ENCODE results near the gene SHMT2.

The SHMT2 gene

DNA sequence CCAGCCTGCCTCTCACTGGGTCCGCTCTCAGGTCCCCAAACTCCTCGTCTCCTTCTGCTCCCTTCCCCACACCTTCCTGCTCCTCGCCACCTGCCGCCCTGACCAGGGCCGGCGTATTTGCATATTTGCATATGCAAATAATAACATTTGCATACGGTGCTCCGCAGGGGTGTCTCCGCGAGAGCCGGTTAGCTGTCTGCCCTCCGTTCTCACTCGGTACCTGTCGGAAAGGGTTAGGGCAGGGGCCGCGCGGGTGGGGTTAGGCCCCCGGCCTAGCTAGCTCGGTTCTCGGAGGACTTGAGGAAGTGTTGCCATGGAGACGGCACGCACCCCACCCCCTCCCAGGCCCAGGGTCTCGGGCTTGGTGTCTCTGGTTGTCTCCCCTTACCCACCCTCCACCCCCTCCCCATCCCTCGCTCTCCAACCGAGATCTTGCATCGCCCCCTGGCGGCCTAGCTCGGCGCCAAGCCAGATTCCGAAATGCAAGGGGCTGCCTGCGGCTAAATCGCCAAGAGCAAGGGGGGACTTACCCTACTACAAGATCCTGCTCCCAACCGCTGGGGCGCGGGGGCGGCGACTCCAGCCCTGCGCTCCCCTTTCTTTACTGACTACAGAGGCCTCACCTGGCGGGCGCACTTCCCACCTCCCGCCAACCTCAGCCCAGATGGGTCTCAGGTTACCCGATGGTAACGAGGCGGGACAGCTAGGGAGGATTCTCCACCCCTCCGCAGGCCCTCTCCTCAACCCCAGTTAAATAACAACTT is 13.4 kb downstream of the SHMT2 start:
- peaks cover 58% of the 10 kb centered on the region for H3K27me3 Mint-ChIP-seq
- H3K9me3 Mint-ChIP-seq = no peaks in the 10 kb centered on the region
- peak overlapping the region; percentile 64 for H3K4me3 Mint-ChIP-seq
- peak; percentile 83 for DNase-seq
- peak overlapping the region; percentile 47 for H3K27ac Mint-ChIP-seq
- H3K4me1 Mint-ChIP-seq (ENCODE audit: low read depth) = peaks cover 56% of the 10 kb centered on the region
- peaks cover 7% of the 10 kb centered on the region for H3K36me3 Mint-ChIP-seq (ENCODE audit: low read depth)

DNA sequence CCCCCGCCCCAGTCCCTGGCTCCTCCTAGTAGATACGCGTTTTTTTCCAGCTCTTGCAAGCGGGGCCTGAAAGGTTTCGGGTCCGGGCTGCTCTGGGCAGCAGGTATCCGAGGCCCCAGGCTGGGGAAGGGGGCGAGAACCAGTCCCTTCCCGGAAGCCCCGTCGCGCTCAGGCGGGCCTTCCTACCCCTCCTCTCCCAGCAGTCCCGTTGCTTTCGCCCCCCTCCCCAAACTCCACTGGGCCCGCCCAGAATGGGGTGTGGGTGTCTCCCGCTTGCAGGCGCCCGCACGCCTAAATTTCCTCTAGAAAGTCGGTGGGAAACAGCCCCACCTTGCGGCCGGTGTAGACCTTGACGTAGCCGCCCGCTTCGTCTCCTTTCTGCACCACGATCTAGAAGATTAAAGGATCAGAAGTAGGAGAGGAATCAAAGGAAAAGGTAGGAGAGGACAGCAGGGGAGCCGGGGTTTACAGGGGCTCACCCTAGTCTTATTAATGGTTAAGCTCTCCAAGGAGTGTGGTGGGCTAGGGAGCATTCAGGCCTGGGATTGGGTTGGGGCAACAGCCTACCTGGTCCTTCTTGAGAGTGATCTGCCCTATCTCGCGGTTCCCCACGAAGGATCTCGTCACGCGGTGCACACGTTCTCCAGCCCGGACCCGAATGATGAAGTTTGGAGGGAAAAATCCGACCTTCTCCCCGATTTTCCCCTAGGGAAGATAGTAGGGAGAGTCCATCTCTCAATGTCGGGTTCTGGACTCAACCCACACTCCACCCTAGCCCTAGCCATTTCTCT is 14.2 kb downstream of the SHMT2 start:
- Mint-ChIP-seq H3K4me1 (ENCODE audit: low read depth) (peaks cover 49% of the 10 kb centered on the region), H3K27me3 (peaks cover 51% of the 10 kb centered on the region), H3K27ac (no peak overlapping the region), H3K36me3 (ENCODE audit: low read depth) (peaks cover 7% of the 10 kb centered on the region), H3K9me3 (no peaks in the 10 kb centered on the region), H3K4me3 (peak overlapping the region; percentile 64)
- DNase-seq = peak; percentile 88

DNA sequence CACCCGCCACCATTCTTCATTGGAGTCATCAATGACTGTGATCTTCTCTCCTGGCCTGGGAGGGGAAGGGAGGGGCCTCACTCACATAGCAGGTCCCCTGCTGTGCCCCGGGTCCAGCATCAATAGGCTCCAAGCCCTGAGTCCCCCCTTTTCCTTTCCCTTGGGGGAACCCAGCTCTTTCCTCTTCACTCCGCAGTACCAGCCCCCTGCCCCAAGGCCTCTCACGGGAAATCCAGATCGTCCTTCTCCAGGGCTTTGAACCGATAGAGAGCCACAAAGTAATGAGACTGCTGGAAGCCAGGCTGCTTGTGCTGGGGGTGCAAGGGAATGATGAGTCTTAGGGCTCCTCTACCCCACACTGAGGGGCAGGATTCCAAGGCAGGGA is 14.8 kb downstream of the SHMT2 start:
- Mint-ChIP-seq H3K36me3 (ENCODE audit: low read depth) (peaks cover 7% of the 10 kb centered on the region), H3K4me3 (no peak overlapping the region), H3K9me3 (no peaks in the 10 kb centered on the region), H3K27me3 (peaks cover 48% of the 10 kb centered on the region), H3K27ac (no peak overlapping the region), H3K4me1 (ENCODE audit: low read depth) (peaks cover 50% of the 10 kb centered on the region)
- peak; percentile 29 for DNase-seq

DNA sequence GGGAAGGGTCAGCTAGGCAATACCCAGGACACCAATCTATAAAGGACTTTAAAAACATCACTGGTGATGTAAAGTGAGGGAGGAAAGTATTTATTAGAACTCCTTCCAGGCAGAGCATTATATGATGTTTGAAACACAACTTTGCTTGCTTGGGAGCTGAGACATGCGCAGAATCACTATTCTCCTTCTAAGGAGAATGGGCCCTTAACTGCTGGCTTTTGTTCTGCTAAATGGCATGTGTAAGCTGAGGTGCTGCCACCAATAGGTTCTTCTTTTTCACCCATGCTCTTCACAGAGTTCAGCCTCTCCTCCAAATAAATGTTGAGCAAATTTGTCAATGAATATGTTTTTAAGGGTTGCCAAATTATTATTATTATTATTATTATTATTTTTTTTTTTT is 17.5 kb downstream of the SHMT2 start:
- peaks cover 2% of the 10 kb centered on the region for H3K36me3 Mint-ChIP-seq (ENCODE audit: low read depth)
- no peaks in the 10 kb centered on the region for H3K9me3 Mint-ChIP-seq
- no peak for DNase-seq
- no peak overlapping the region for H3K27ac Mint-ChIP-seq
- peaks cover 25% of the 10 kb centered on the region for H3K4me1 Mint-ChIP-seq (ENCODE audit: low read depth)
- H3K27me3 Mint-ChIP-seq = peaks cover 27% of the 10 kb centered on the region
- no peak overlapping the region for H3K4me3 Mint-ChIP-seq

DNA sequence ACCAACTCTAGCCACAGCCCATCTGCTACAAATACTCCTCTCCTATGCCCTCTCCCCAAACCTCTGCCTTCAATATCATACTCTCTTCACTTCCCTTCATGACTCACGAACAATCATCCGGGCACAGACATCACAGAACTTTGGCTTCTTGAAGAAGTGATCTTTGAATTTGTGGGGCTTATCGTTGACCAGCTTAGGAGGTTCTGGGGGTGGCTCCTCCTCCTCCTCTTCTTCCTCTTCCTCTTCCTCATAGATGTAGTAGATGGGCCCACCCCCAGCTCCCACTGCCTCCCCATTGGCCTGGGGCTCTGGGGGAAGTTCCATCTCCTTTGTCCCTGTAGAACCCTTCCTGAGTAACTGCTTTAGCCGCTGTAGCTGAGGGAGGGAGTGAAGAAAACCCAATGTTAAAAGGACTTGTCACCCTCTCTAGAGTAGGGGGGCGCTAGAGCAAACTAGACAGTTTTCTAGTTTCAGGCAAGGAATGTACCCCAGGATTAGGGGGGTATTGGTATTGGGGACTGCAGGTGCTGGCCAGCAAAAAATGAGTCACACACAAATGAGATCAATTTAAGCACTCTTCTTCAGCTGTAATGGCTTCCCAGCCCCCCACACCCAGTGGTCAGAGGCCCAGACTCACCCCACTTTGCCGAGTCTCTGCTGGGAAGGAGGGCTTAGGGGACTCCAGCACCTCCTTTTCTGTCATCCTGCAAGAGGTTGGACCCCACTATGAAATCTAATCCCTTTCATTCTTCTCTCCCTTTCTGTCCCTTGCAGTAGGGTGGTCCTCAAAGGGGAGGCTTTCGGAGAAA is 19.6 kb downstream of the SHMT2 start:
- DNase-seq = no peak
- Mint-ChIP-seq H3K27ac (no peak overlapping the region), H3K4me1 (ENCODE audit: low read depth) (peaks cover 7% of the 10 kb centered on the region), H3K36me3 (ENCODE audit: low read depth) (peaks cover 5% of the 10 kb centered on the region), H3K9me3 (no peaks in the 10 kb centered on the region), H3K4me3 (no peak overlapping the region), H3K27me3 (peaks cover 8% of the 10 kb centered on the region)

DNA sequence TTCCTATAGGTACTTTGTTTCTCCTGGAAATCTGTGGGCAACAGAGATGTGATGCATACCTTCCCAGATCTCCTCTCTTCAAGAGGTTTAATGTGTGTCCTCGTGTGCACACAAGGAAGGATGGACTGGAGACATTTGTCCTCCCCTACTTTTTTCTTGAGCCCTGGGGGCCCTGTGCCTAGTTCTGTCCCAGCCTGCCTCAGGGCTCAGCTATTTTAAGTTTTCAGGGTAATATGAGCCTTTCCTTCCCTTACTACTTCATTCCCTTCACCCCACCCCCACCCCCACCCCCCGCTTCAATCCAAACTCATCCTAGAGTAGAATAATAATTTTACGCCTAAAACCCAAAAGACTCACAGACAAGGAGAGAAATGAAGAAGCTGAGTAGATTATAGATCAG is 21.0 kb downstream of the SHMT2 start:
- Mint-ChIP-seq H3K4me1 (ENCODE audit: low read depth) (peaks cover 6% of the 10 kb centered on the region), H3K4me3 (no peak overlapping the region), H3K27me3 (no peaks in the 10 kb centered on the region), H3K36me3 (ENCODE audit: low read depth) (peaks cover 16% of the 10 kb centered on the region), H3K27ac (no peak overlapping the region), H3K9me3 (no peaks in the 10 kb centered on the region)
- DNase-seq = no peak

DNA sequence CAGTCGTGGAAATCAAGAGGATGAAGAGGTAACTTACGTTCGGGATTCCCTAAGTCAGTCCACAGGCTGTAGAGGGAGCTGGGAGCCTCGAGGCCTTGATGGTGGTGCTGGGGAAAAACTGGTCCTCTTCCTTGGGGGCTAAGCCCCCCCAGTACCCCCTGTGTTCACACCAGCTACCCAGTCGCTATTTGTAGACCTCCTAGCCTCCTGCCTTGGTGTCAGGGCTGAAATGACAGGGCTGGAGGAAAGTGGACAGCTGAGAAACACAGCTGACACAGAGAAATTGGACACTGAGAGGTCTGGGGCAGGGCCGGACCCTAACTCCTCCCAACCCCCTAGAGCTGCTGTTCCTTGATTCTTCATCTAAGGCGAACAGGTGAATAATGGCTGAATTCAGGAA is 21.4 kb downstream of the SHMT2 start, which contains the start of gene STAC3:
TSS of gene STAC3 (minus strand) at position 232 of the 400 bp plus-strand sequence. CDS start 1,551 bp downstream, outside the sequence.
- peaks cover 19% of the 10 kb centered on the region for H3K36me3 Mint-ChIP-seq (ENCODE audit: low read depth)
- H3K27me3 Mint-ChIP-seq = no peaks in the 10 kb centered on the region
- peak within 1 kb of the TSS; percentile 12 for H3K27ac Mint-ChIP-seq
- H3K4me3 Mint-ChIP-seq = no peak within 1 kb of the TSS
- DNase-seq = no peak
- peaks cover 6% of the 10 kb centered on the region for H3K4me1 Mint-ChIP-seq (ENCODE audit: low read depth)
- H3K9me3 Mint-ChIP-seq = no peaks in the 10 kb centered on the region

DNA sequence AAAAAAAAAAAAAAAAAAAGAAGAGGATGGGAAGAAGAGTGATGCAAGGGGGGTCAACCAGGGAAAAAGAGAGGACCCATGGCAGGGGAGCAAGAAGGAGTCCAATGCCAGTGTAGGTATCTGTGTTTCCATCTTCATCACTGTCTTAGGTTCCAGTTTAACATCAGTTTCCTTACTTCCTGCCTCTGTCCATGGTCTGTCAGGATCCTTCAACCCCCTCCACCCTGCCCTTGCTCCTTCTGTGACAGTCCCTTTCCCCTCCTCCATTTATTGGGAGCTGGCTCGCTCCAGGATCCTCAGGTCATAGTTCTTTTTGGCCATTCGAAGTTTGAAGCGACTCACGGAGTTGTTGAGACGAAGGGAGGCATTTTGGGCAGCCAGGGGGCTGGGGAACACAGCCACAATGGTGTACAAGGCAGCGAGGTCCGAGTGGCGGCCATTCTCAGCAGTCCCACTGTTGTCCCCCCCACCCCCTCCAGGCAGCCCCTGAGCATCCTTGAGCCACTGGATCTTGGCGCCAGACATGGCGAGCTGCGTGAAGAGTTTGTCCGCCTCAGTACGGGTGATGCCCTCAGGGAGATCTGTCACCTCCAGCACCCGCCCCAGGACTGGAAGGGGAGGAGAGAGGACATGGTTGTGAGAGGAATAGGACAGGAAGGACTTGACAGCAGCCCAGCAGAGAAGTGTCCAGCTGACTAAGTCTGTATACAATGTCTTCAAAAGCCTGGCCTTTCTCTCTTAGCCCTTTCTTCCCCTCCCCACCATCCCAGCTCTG is 25.2 kb downstream of the SHMT2 start:
- Mint-ChIP-seq H3K27ac (no peak overlapping the region), H3K36me3 (ENCODE audit: low read depth) (peaks cover 53% of the 10 kb centered on the region), H3K9me3 (no peaks in the 10 kb centered on the region), H3K27me3 (no peaks in the 10 kb centered on the region), H3K4me1 (ENCODE audit: low read depth) (no peaks in the 10 kb centered on the region), H3K4me3 (no peak overlapping the region)
- no peak for DNase-seq

DNA sequence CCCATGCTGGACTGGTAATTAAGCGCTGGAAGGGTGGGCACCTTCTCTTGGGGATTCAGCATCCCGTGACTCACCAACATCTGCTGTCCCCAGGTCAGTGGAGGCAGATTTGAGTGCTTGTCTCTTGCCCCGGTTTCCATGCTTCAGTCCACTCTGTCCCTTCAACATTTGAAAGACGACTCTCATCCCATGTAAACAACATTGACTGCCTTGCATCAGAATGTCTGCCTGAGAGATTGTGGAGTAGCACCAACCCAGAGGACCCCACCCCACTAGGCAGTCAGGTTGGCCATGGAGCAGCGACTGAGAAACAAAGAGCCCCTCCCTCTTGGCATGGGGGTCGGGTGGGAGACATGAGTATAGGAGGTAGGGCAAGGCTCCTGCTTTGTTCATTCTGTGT is 26.4 kb downstream of the SHMT2 start:
- Mint-ChIP-seq H3K4me3 (no peak overlapping the region), H3K4me1 (ENCODE audit: low read depth) (no peaks in the 10 kb centered on the region), H3K27ac (no peak overlapping the region), H3K36me3 (ENCODE audit: low read depth) (peaks cover 63% of the 10 kb centered on the region), H3K27me3 (no peaks in the 10 kb centered on the region), H3K9me3 (no peaks in the 10 kb centered on the region)
- DNase-seq = no peak

DNA sequence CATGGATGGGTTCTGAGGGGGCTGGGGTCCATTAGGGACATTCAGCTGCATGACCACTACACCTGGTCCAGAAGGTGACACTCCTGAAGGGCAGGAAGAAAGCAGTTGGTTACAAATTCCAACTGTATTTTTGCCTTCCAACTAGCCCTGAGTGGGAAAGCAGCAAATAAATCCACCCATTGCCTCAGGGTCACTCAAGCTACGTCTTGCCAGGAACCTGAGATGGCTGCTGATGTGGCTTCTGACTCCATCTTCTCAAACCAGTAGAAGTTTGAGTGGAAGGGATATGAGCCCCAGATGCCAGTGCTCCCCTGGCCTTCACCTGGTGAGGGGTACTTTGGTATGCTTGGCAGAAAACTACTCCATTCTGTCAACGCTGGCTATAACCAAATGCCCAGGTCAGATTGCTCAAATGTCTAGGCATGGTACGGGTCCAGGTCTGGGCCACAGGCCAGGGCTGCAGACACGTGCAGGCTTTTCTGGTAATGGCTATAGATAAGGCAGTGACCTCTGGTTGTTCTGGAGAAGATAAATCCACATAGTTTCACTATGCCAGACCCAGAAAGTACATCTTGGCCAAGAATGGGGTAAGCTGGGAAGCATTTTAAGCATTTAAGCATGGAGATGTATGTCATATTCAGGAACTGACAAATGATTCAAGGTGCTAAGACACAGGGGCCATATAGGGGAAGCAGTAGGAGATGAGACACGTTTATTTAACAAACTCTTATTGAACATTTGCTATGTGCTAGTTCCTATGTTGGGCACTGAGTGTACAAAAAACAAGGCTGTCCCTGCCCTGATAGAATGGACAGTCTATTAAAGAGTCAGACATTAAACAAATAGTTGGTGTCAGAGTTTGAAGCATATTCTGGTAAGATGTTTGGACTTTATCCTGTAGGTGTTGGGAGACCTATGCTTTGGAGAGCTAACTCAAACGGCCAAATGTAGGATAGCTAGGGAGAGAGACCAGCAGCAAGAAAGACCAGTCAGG is 29.8 kb downstream of the SHMT2 start:
- Mint-ChIP-seq H3K36me3 (ENCODE audit: low read depth) (peaks cover 85% of the 10 kb centered on the region), H3K27me3 (no peaks in the 10 kb centered on the region), H3K27ac (no peak overlapping the region), H3K4me1 (ENCODE audit: low read depth) (peaks cover 5% of the 10 kb centered on the region), H3K9me3 (no peaks in the 10 kb centered on the region), H3K4me3 (no peak overlapping the region)
- no peak for DNase-seq

DNA sequence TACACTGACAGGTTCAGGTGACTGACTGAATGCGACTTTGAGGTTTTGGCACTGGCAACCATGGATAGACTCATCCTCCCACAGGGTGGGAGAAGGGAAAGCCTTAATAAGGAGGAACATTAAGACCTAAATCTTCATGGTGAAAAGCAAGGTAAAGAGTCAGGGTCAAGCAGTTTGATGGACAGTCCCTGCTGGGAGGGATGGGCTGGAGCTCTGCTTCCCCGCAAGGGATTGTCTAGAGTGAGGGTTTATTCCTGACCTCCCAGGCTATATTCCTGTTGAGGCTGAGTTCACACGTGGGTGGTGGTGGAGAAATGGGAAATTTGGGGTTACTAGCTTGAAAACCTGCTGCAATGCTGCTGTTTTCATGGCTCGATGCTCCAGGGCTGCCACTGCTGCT is 30.9 kb downstream of the SHMT2 start:
- Mint-ChIP-seq H3K9me3 (no peaks in the 10 kb centered on the region), H3K4me1 (ENCODE audit: low read depth) (peaks cover 5% of the 10 kb centered on the region), H3K4me3 (no peak overlapping the region), H3K27me3 (no peaks in the 10 kb centered on the region), H3K36me3 (ENCODE audit: low read depth) (peaks cover 85% of the 10 kb centered on the region), H3K27ac (no peak overlapping the region)
- DNase-seq = no peak

DNA sequence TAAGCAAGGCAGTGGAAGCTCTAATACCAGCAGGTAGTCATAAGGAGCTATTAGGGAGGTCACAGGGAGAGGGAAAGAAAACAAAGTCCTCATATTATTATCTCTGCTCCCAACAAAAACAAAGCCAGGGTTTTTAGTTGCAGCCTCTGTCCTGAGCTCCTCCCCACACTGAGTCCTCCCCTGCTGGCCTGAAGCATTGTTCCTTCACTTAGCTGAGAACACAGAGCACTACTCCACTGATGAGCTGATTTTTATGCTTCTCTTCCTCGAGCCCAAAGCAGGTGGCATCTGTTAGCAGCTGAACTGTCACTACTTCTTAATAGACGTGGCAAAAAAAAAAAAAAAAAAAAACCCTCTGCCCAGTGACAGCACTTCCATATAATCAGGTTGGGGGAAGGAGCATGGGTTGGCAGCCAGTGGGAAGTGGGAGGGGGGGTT is 31.9 kb downstream of the SHMT2 start:
- H3K36me3 Mint-ChIP-seq (ENCODE audit: low read depth) = peaks cover 80% of the 10 kb centered on the region

More for the DNA sequence above, 31.9 kb downstream of the SHMT2 start:
- H3K27ac Mint-ChIP-seq = no peak overlapping the region
- no peak for DNase-seq
- H3K27me3 Mint-ChIP-seq = no peaks in the 10 kb centered on the region
- H3K9me3 Mint-ChIP-seq = no peaks in the 10 kb centered on the region
- H3K4me1 Mint-ChIP-seq (ENCODE audit: low read depth) = peaks cover 5% of the 10 kb centered on the region
- H3K4me3 Mint-ChIP-seq = no peak overlapping the region

Data from activated T-cell treated with anti-CD3 and anti-CD28 coated beads, Interleukin-2, amount 50 U/mL, for 24 hours (primary cell).